ENCODE measurements around the gene MCCD1. TPM values are rescaled to one million over a fixed set of nuclear protein-coding genes. Genes with fewer than 3 reads are reported as not detected.
A peak's percentile ranks its signal among the peaks of the same experiment; 100 is the strongest.

Gene MCCD1
- total and polyA plus RNA-seq, 2 experiments from 2014 or later = not detected

- Histone ChIP-seq H3K27me3 (no peaks in the 10 kb centered on the region), H3K4me1 (ENCODE audit: low read depth) (peaks cover 5% of the 10 kb centered on the region), H3K4me3 (no peak overlapping the region), H3K9me3 (ENCODE audit: low read depth) (no peaks in the 10 kb centered on the region), H3K36me3 (peaks cover 16% of the 10 kb centered on the region), H3K27ac (no peak overlapping the region)
- TF ChIP-seq, protein P1, sequence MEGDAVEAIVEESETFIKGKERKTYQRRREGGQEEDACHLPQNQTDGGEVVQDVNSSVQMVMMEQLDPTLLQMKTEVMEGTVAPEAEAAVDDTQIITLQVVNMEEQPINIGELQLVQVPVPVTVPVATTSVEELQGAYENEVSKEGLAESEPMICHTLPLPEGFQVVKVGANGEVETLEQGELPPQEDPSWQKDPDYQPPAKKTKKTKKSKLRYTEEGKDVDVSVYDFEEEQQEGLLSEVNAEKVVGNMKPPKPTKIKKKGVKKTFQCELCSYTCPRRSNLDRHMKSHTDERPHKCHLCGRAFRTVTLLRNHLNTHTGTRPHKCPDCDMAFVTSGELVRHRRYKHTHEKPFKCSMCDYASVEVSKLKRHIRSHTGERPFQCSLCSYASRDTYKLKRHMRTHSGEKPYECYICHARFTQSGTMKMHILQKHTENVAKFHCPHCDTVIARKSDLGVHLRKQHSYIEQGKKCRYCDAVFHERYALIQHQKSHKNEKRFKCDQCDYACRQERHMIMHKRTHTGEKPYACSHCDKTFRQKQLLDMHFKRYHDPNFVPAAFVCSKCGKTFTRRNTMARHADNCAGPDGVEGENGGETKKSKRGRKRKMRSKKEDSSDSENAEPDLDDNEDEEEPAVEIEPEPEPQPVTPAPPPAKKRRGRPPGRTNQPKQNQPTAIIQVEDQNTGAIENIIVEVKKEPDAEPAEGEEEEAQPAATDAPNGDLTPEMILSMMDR (IDR thresholded peaks at IDR 0.05; ENCODE audit: low read depth, low read length) = no peak
- no peak for DNase-seq (ENCODE audit: low read depth in 1 of 2, low spot score in 1 of 2)
Measured at GRCh38 chr6:31558318-31558625, 29.5 kb downstream of the MCCD1 start.

DNA sequence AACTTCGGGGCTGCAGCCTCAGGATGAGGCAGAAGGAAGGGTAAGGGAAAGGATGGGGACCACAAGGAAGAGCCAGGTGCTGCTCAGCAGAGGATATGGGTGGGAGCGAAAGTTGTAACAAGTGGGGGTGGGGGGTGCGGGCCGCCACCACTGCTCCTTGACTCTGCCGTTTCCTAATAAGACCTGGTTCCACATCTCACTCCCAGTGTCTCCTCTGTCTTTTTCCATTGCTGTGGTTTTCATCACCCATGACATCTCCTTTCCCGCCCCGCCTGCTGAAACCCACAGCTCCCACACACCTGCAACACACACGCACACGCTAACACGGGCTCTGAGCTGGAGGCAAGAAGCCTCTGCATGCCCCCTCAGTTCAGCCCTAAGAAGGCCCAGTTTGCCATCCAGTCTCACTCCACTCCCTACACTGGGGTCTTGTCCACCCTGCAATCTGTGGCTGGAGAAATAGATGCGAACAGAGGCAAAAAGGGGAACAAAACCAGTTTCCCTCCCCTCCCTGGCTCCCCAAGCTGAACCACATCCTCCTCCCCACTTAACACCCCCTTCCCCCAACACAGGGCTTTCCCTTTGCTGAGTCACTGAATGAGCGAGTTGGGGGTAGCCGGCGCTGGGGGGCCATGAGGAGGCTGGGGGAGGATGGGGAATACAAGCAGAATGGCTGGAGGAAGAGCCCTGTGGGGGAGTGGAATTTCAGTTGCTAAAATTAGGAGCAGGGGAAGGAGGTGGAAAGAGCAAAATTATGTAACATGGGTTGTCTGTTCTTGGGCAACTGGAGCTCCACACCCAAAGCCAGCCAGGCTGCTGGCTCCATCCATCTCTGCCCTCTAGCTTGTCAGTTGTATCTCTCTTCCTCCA lies 30.1 kb downstream of the MCCD1 start:
- Histone ChIP-seq H3K9me3 (ENCODE audit: low read depth) (no peaks in the 10 kb centered on the region), H3K4me1 (ENCODE audit: low read depth) (peaks cover 5% of the 10 kb centered on the region), H3K27ac (no peak overlapping the region), H3K4me3 (no peak overlapping the region), H3K27me3 (no peaks in the 10 kb centered on the region), H3K36me3 (peaks cover 10% of the 10 kb centered on the region)
- peak in 1 of 2 donors; percentile 52 for DNase-seq (ENCODE audit: low read depth in 1 of 2, low spot score in 1 of 2)
- TF ChIP-seq, protein P1 (IDR thresholded peaks at IDR 0.05; ENCODE audit: low read depth, low read length) = no peak

DNA sequence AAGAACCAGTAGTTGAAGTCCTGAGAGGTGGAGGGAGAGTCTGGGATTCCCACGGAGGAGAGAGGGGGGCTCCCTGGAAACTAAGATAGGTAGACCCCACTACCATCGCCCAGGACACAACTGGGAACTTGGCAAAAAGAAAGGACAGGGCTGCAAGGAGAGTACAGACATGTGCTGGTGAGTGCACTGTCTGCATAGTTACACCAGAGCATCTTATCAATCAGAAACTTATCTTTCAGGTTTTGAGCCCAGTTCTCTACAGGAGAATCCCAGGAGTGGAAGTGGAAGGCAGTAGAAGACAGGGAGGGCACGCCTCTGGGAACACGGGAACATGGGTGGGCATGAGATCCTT lies 30.8 kb downstream of the MCCD1 start:
- H3K36me3 ChIP-seq = peaks cover 8% of the 10 kb centered on the region
- no peak for DNase-seq (ENCODE audit: low read depth in 1 of 2, low spot score in 1 of 2)
- no peaks in the 10 kb centered on the region for H3K9me3 ChIP-seq (ENCODE audit: low read depth)
- TF ChIP-seq, protein P1 (IDR thresholded peaks at IDR 0.05; ENCODE audit: low read depth, low read length) = no peak
- H3K4me1 ChIP-seq (ENCODE audit: low read depth) = peaks cover 5% of the 10 kb centered on the region
- no peak overlapping the region for H3K4me3 ChIP-seq
- H3K27me3 ChIP-seq = no peaks in the 10 kb centered on the region
- H3K27ac ChIP-seq = peak overlapping the region; percentile 64

DNA sequence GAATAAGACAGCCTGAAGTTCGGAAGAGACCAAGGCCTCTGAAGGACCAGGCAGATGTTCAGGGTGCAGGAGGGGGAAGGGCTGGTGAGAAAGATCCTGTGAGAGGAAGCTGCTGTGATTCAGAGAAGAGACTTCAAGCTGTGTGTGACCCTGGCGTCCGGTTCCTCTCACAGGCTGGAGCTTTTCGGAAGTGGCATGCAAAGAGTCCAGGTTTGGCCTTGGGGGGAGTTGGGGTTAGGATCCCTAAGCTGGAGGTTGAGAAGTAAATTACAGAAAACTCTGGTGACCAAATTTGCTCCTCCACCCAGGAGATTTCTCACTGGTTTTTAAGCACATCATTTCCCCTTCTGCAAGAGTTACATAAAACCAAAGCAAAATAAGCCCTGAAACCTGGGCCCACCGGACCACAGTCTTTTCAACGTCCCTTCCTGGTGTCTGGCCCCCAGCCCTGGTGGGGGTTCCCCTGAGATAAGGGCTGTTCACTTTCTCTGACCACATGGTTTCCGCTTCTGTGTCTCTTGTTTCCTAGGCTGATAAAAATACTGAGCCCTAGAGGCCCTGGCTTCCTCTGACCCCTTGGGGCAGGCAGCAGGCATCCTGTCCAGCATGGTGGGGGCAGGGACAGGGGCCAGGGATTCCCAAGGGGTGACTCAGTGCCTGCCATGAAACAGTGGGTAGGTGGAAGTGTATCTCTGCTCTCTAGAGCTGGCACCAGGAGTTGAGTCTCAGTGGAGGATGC lies 31.4 kb downstream of the MCCD1 start:
- peak overlapping the region; percentile 64 for H3K27ac ChIP-seq
- peaks cover 6% of the 10 kb centered on the region for H3K36me3 ChIP-seq
- DNase-seq (ENCODE audit: low read depth in 1 of 2, low spot score in 1 of 2) = peak in 1 of 2 donors; percentile 76
- peaks cover 5% of the 10 kb centered on the region for H3K4me1 ChIP-seq (ENCODE audit: low read depth)
- no peaks in the 10 kb centered on the region for H3K27me3 ChIP-seq
- H3K9me3 ChIP-seq (ENCODE audit: low read depth) = no peaks in the 10 kb centered on the region
- TF ChIP-seq, protein P1 (IDR thresholded peaks at IDR 0.05; ENCODE audit: low read depth, low read length) = no peak
- H3K4me3 ChIP-seq = no peak overlapping the region

GRCh38 chr6:31560697-31561058 lies 31.9 kb downstream of the MCCD1 start:
- TF ChIP-seq, protein P1 (IDR thresholded peaks at IDR 0.05; ENCODE audit: low read depth, low read length) = no peak
- H3K27ac ChIP-seq = peak overlapping the region; percentile 64
- peaks cover 6% of the 10 kb centered on the region for H3K36me3 ChIP-seq
- H3K4me3 ChIP-seq = no peak overlapping the region
- H3K4me1 ChIP-seq (ENCODE audit: low read depth) = peaks cover 5% of the 10 kb centered on the region
- H3K9me3 ChIP-seq (ENCODE audit: low read depth) = no peaks in the 10 kb centered on the region
- no peak for DNase-seq (ENCODE audit: low read depth in 1 of 2, low spot score in 1 of 2)
- H3K27me3 ChIP-seq = no peaks in the 10 kb centered on the region
